Neural progenitor cell (in vitro differentiated cells): ENCODE results near the gene LRRC75A.

Experiments used
- CTCF ChIP-seq: fragments of 200-600 bp; sonication (generic); IDR thresholded peaks from 2 replicates; pipeline ENCODE4 v1.5.1; 2017; ENCODE audit warnings: antibody characterized with exemption, mild to moderate bottlenecking
- EZH2phosphoT487 ChIP-seq: fragments of 200-600 bp; sonication (generic); IDR thresholded peaks from 2 replicates; pipeline ENCODE4 v1.6.1; 2017; ENCODE audit warnings: antibody characterized with exemption

DNA sequence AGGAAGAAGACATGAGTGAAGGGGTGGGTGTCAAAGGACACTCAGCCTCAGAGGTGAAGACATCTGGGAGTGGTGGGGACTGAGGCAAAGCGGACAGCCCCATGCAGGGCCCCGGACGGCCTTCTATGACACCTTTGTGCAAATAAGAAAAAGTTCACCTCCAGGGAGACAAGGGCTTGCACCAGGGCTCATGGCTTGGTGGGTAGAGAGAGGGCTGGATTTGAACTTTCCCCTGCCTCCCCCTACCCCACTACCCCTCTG, 30.5 kb downstream of the LRRC75A start:
- TF ChIP-seq CTCF (no peak), EZH2phosphoT487 (no peak)
